ENCODE data around the gene MAK.
"Not testable (repeated sequence)": the region's sequence is repeated elsewhere in the genome, so short reads cannot be mapped to it uniquely, and the experiment has no call there.

- TF ChIP-seq CTCF (IDR thresholded peaks at IDR 0.05; ENCODE audit: poor library complexity); EZH2 (IDR thresholded peaks at IDR 0.05; ENCODE audit: borderline replicate concordance): not testable (repeated sequence)
Observed at GRCh38 chr6:10882253-10882630, 43.9 kb upstream of the MAK start.
